K562 (cell line): ENCODE data around the gene ANXA3. TPM values are rescaled to one million over a fixed set of nuclear protein-coding genes. Genes with fewer than 3 reads are reported as not detected.

Experiments
- ATAC-seq: fragments of 200-7000 bp; cut with Tn5 transposase; 3 replicates; pipeline ENCODE4 v1.9.1; 2020; ENCODE audit warnings: moderate library complexity
- BruUV-seq: library from RNA; stranded (reverse); fragments of 400-500 nt; replicated peaks from 2 replicates; lab custom pipeline; 2021; lab: Mats Ljungman, UMichigan
- CTCF ChIA-PET: fragments of 300-600 bp; formaldehyde crosslinking; extraction: SDS; loops from one replicate; lab custom pipeline; 2021; ENCODE audit warnings: low intra/inter-chr PET ratio; lab: Yijun Ruan, JAX
- POLR2A ChIA-PET: fragments of 300-600, 350-650 bp; sonication (Branson Sonifier 250); formaldehyde crosslinking; extraction: SDS; loops from one replicate; lab custom pipeline; 2021; ENCODE audit warnings: antibody characterized with exemption, inconsistent platforms; lab: Yijun Ruan, JAX
- DNase-seq, 4 experiments: peaks; one replicate each; pipeline versions ENCODE4 v3.0.0 to v3.0.0-alpha.2; 2011 to 2018; ENCODE audit warnings: low spot score in 3 of 4, mixed read lengths in 3 of 4; ENCODE audit errors: extremely low read depth in 1 of 4
- FAIRE-seq: peaks from 2 replicates; lab custom pipeline; 2011; peaks lifted over from hg19 to GRCh38; lab: Jason Lieb, UNC
- H2AFZ ChIP-seq: 2 replicates; pipeline ENCODE4 v1.6.0; 2011; ENCODE audit warnings: low read depth, low read length, control low read depth, inconsistent platforms
- H3K27ac ChIP-seq: fragments of 200-600 bp; 3 replicates; pipeline ENCODE4 v1.8.0; 2011; ENCODE audit warnings: low read depth, mild to moderate bottlenecking, control low read depth, inconsistent platforms, low read length, moderate library complexity, mixed read lengths; ENCODE audit errors: extremely low read depth
- H3K27me3 ChIP-seq, 2 experiments: fragments of 300-600 bp in 1 of 2; 2 replicates in 1 of 2; 3 replicates in 1 of 2; pipeline versions ENCODE4 v1.6.0 to v1.8.0; 2011; ENCODE audit warnings: inconsistent platforms in 2 of 2, low read length in 2 of 2, mild to moderate bottlenecking in 1 of 2, mixed read lengths in 1 of 2, moderate library complexity in 1 of 2; ENCODE audit not compliant: control insufficient read depth in 2 of 2, insufficient read depth in 2 of 2
- H3K36me3 ChIP-seq: fragments of 300-600 bp; 3 replicates; pipeline ENCODE4 v1.8.0; 2011; ENCODE audit warnings: mild to moderate bottlenecking, low read length, inconsistent platforms; ENCODE audit not compliant: control insufficient read depth, insufficient read depth
- H3K4me1 ChIP-seq, 2 experiments: fragments of 200-600 bp in 1 of 2; replicated peaks in 1 of 2; 2 replicates in 1 of 2; 3 replicates in 1 of 2; pipeline versions ENCODE4 v1.5.1 to v1.8.0; 2011; ENCODE audit warnings: inconsistent platforms in 2 of 2, low read length in 2 of 2, mild to moderate bottlenecking in 1 of 2, mixed read lengths in 1 of 2, moderate library complexity in 1 of 2; ENCODE audit not compliant: control insufficient read depth in 2 of 2, insufficient read depth in 2 of 2
- H3K4me2 ChIP-seq: 2 replicates; pipeline ENCODE4 v1.6.1; 2011; ENCODE audit warnings: low read length, control low read depth, inconsistent platforms, mixed read lengths; ENCODE audit not compliant: insufficient read depth
- H3K4me3 ChIP-seq: fragments of 200-600 bp; sonication (generic), shearing (Covaris generic); 2 replicates; pipeline ENCODE4 v1.5.1; 2016; ENCODE audit warnings: control low read depth, inconsistent platforms
- H3K79me2 ChIP-seq: fragments of 200-600 bp; 3 replicates; pipeline ENCODE4 v1.8.0; 2011; ENCODE audit warnings: low read length, inconsistent platforms; ENCODE audit not compliant: control insufficient read depth, insufficient read depth
- H3K9ac ChIP-seq, 2 experiments: 2 replicates each; pipeline versions ENCODE4 v1.6.0 to v1.6.1; 2011; ENCODE audit warnings: low read depth in 2 of 2, low read length in 2 of 2, control low read depth in 1 of 2, inconsistent platforms in 1 of 2, mild to moderate bottlenecking in 1 of 2, mixed read lengths in 1 of 2; ENCODE audit not compliant: insufficient read depth in 1 of 2
- H3K9me1 ChIP-seq: one replicate; pipeline ENCODE4 v1.6.0; 2011; ENCODE audit warnings: inconsistent platforms, mild to moderate bottlenecking, low read length, moderate library complexity; ENCODE audit not compliant: control insufficient read depth, insufficient read depth
- H3K9me3 ChIP-seq: replicated peaks from 2 replicates; pipeline ENCODE4 v1.5.1; 2011; ENCODE audit warnings: low read depth, low read length, inconsistent platforms; ENCODE audit not compliant: control insufficient read depth, insufficient read depth
- H4K20me1 ChIP-seq: replicated peaks from 2 replicates; pipeline ENCODE4 v1.6.1; 2011; ENCODE audit warnings: low read length, inconsistent platforms, mixed read lengths; ENCODE audit not compliant: control insufficient read depth, insufficient read depth
- CTBP1 ChIP-seq: fragments of 450-650 bp; IDR thresholded peaks from 2 replicates; pipeline ENCODE4 v1.6.1; 2016; ENCODE audit warnings: borderline replicate concordance
- CXXC5 ChIP-seq: fragments of 250-450 bp; sonication (Bioruptor Pico); IDR thresholded peaks from 2 replicates; pipeline ENCODE4 v1.8.0; 2022; ENCODE audit warnings: inconsistent platforms, mild to moderate bottlenecking, moderate library complexity
- FOXA1 ChIP-seq: fragments of 450-650 bp; IDR thresholded peaks from 2 replicates; pipeline ENCODE4 v1.6.1; 2016; ENCODE audit warnings: mild to moderate bottlenecking, borderline replicate concordance
- FOXJ3 ChIP-seq: sonication (generic); formaldehyde crosslinking; IDR thresholded peaks from 2 replicates; pipeline ENCODE4 v1.4.0; 2020; ENCODE audit warnings: mild to moderate bottlenecking, missing genetic modification reagents
- JUNB ChIP-seq: fragments of 450-650 bp; formaldehyde crosslinking; conservative IDR thresholded peaks from 2 replicates; pipeline ENCODE4 v1.4.0; 2020; ENCODE audit warnings: mild to moderate bottlenecking
- RBM34 ChIP-seq: fragments of 200-400 bp; formaldehyde crosslinking; IDR thresholded peaks from 2 replicates; pipeline ENCODE4 v1.6.1; 2018; ENCODE audit warnings: low read length, borderline replicate concordance; ENCODE audit not compliant: insufficient read depth
- SAFB2 ChIP-seq: fragments of 200-400 bp; formaldehyde crosslinking; IDR thresholded peaks from 2 replicates; pipeline ENCODE4 v1.6.1; 2018; ENCODE audit warnings: borderline replicate concordance, low read length, low read depth, moderate library complexity; ENCODE audit not compliant: severe bottlenecking
- SMAD3 ChIP-seq: fragments of 450-650 bp; formaldehyde crosslinking; conservative IDR thresholded peaks from 2 replicates; pipeline ENCODE4 v1.4.0; 2020; ENCODE audit warnings: mild to moderate bottlenecking
- TGIF2 ChIP-seq: sonication (generic); formaldehyde crosslinking; IDR thresholded peaks from 2 replicates; pipeline ENCODE4 v1.8.1; 2022; ENCODE audit warnings: mild to moderate bottlenecking, missing genetic modification reagents, moderate library complexity
- TRIM28 ChIP-seq: fragments of 450-650 bp; IDR thresholded peaks from 2 replicates; pipeline ENCODE4 v1.6.1; 2017
- ZFP36 ChIP-seq: fragments of 150-350 bp; IDR thresholded peaks from 2 replicates; pipeline ENCODE4 v1.6.1; 2018; ENCODE audit warnings: low read length, low read depth; ENCODE audit not compliant: partially characterized antibody
- ZNF197 ChIP-seq: fragments of 200-800 bp; sonication (Bioruptor generic); IDR thresholded peaks from 2 replicates; pipeline ENCODE4 v1.6.1; 2016; ENCODE audit warnings: low read depth, missing genetic modification characterization, missing compliant biosample characterization
- ZNF316 ChIP-seq: fragments of 450-650 bp; IDR thresholded peaks from 2 replicates; pipeline ENCODE4 v1.6.1; 2016
- WGBS: fragments of 100-300 bp; shearing (Covaris generic); methylation state at CpG from one replicate; pipeline ENCODE4 v1.1.6; 2016; ENCODE audit warnings: low coverage, mixed read lengths; ENCODE audit not compliant: insufficient coverage; ENCODE audit errors: missing lambda C conversion rate; 5-methylcytosine and 5-hydroxymethylcytosine counted together
- in situ Hi-C: fragments of 300-500 bp; cut with MboI; formaldehyde crosslinking; loops from 4 replicates; pipeline ENCODE4 v1.15.0; 2018; ENCODE audit warnings: inconsistent platforms, mixed read lengths
- intact Hi-C: fragments of 100-400 bp; cut with micrococcal nuclease; formaldehyde crosslinking; loops from 2 replicates; pipeline ENCODE4 v1.14.2; 2022
- polyA plus RNA-seq, 8 experiments: library from polyadenylated mRNA; depleted of rRNA in 4 of 8; stranded (reverse) in 5 of 8; unstranded in 3 of 8; fragments of >200 nt; fragmentation: Nextera tagmentation in 2 of 8; fragmentation: Illumina TruSeq in 1 of 8; extraction: Ambion mirVana in 2 of 8; extraction: Trizol in 1 of 8; gene quantifications; 2 replicates each; pipeline versions ENCODE4 v1.2.1 to v1.2.3, GENCODE V29; 2011 to 2014; ENCODE audit warnings: inconsistent platforms in 1 of 8, missing spikeins in 1 of 8
- total RNA-seq, 7 experiments: library from RNA; depleted of rRNA in 6 of 7; stranded (reverse); fragments of >200 nt in 6 of 7; fragmentation: Illumina TruSeq in 2 of 7; extraction: Trizol in 2 of 7; gene quantifications; 2 replicates each; pipeline versions ENCODE4 v1.2.1 to v1.2.3, GENCODE V29; 2011 to 2021; ENCODE audit warnings: low replicate concordance in 1 of 7
- TF ChIP-seq, protein P1 (sequence below), 2 experiments: IDR thresholded peaks; 2 replicates each; pipeline ENCODE4 v1.6.1; 2012; ENCODE audit warnings: improper control_type of control experiment in 2 of 2, low read depth in 2 of 2, low read length in 2 of 2, borderline replicate concordance in 1 of 2
- TF ChIP-seq, protein P2 (sequence below): fragments of 250-450 bp; sonication (Bioruptor Pico); IDR thresholded peaks from 2 replicates; pipeline ENCODE4 v1.5.0; 2022; ENCODE audit warnings: mild to moderate bottlenecking
- TF ChIP-seq, protein P3 (sequence below): sonication (generic); formaldehyde crosslinking; IDR thresholded peaks from 2 replicates; pipeline ENCODE4 v1.8.1; 2023; ENCODE audit warnings: mild to moderate bottlenecking, missing genetic modification reagents

The ANXA3 gene
- total and polyA plus RNA-seq, 9 of the 15 experiments (the other 6 are each of a cell fraction or from before 2014, with no cell fraction given) = 6.3 to 15.5 (median 9.8) TPM

DNA sequence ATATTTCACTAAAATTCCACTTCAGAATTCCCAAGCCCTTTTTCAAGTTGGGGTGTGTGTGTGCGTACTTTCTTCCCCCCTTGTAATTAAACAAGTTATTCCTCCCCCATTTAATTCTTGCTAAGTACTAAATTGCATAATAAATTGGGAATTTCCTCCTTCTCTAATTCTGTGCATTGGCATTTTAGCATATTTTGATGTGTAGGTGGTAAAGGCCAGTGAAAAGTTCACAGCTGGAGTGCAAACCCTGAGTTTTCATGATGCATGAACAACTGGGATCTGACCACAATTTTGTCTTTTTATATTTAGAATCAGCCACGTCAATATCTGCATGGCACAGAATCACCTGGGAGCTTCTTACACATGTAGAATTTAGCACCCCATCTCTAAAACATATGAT lies 18.5 kb downstream of the ANXA3 start:
- DNase-seq (no peak), FAIRE-seq (no peak), ATAC-seq (no peak)
- TF ChIP-seq, protein P1, sequence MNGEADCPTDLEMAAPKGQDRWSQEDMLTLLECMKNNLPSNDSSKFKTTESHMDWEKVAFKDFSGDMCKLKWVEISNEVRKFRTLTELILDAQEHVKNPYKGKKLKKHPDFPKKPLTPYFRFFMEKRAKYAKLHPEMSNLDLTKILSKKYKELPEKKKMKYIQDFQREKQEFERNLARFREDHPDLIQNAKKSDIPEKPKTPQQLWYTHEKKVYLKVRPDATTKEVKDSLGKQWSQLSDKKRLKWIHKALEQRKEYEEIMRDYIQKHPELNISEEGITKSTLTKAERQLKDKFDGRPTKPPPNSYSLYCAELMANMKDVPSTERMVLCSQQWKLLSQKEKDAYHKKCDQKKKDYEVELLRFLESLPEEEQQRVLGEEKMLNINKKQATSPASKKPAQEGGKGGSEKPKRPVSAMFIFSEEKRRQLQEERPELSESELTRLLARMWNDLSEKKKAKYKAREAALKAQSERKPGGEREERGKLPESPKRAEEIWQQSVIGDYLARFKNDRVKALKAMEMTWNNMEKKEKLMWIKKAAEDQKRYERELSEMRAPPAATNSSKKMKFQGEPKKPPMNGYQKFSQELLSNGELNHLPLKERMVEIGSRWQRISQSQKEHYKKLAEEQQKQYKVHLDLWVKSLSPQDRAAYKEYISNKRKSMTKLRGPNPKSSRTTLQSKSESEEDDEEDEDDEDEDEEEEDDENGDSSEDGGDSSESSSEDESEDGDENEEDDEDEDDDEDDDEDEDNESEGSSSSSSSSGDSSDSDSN (IDR thresholded peaks at IDR 0.05; ENCODE audit: borderline replicate concordance in 1 of 2, low read depth in 2 of 2, low read length in 2 of 2) = no peak
- no peak for TF ChIP-seq ZFP36
- TF ChIP-seq FOXA1 = no peak
- TF ChIP-seq ZNF316 = no peak
- TF ChIP-seq RBM34 = no peak
- no peak for TF ChIP-seq TRIM28
- no peak for TF ChIP-seq JUNB (CRISPR knock-in tag)
- TF ChIP-seq ZNF197 = no peak
- no peak for TF ChIP-seq CXXC5
- no peak for TF ChIP-seq TGIF2 (CRISPR knock-in tag)
- TF ChIP-seq, protein P2, sequence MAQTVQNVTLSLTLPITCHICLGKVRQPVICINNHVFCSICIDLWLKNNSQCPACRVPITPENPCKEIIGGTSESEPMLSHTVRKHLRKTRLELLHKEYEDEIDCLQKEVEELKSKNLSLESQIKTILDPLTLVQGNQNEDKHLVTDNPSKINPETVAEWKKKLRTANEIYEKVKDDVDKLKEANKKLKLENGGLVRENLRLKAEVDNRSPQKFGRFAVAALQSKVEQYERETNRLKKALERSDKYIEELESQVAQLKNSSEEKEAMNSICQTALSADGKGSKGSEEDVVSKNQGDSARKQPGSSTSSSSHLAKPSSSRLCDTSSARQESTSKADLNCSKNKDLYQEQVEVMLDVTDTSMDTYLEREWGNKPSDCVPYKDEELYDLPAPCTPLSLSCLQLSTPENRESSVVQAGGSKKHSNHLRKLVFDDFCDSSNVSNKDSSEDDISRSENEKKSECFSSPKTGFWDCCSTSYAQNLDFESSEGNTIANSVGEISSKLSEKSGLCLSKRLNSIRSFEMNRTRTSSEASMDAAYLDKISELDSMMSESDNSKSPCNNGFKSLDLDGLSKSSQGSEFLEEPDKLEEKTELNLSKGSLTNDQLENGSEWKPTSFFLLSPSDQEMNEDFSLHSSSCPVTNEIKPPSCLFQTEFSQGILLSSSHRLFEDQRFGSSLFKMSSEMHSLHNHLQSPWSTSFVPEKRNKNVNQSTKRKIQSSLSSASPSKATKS (CRISPR knock-in tag) = no peak
- no peak for TF ChIP-seq SMAD3 (CRISPR knock-in tag)
- TF ChIP-seq, protein P3, sequence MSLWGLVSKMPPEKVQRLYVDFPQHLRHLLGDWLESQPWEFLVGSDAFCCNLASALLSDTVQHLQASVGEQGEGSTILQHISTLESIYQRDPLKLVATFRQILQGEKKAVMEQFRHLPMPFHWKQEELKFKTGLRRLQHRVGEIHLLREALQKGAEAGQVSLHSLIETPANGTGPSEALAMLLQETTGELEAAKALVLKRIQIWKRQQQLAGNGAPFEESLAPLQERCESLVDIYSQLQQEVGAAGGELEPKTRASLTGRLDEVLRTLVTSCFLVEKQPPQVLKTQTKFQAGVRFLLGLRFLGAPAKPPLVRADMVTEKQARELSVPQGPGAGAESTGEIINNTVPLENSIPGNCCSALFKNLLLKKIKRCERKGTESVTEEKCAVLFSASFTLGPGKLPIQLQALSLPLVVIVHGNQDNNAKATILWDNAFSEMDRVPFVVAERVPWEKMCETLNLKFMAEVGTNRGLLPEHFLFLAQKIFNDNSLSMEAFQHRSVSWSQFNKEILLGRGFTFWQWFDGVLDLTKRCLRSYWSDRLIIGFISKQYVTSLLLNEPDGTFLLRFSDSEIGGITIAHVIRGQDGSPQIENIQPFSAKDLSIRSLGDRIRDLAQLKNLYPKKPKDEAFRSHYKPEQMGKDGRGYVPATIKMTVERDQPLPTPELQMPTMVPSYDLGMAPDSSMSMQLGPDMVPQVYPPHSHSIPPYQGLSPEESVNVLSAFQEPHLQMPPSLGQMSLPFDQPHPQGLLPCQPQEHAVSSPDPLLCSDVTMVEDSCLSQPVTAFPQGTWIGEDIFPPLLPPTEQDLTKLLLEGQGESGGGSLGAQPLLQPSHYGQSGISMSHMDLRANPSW (CRISPR knock-in tag) = no peak
- TF ChIP-seq FOXJ3 (CRISPR knock-in tag) = no peak
- no peak for TF ChIP-seq SAFB2
- no peak for TF ChIP-seq CTBP1
- peaks cover 0 to 4% of the 10 kb centered on the region in 2 experiments; a peak in 2 of 5 replicates for H3K4me1 ChIP-seq
- H3K9ac ChIP-seq = no peak overlapping the region
- H3K4me3 ChIP-seq = no peak overlapping the region
- no peak overlapping the region for H3K27ac ChIP-seq
- H3K9me1 ChIP-seq = no peaks in the 10 kb centered on the region
- no peaks in the 10 kb centered on the region for H3K36me3 ChIP-seq
- 28% methylated on average over 2 of the region's 2 CpGs for WGBS
- no peaks in the 10 kb centered on the region for H3K27me3 ChIP-seq
- no TSS peak for BruUV-seq
- intact Hi-C loops (no loop called here), in situ Hi-C loops (no loop called here)
- H4K20me1 ChIP-seq = no peaks in the 10 kb centered on the region
- no peak overlapping the region for H2AFZ ChIP-seq
- ChIA-PET CTCF (no interaction called here), POLR2A (no interaction called here)
- H3K79me2 ChIP-seq = no peaks in the 10 kb centered on the region
- H3K9me3 ChIP-seq = no peaks in the 10 kb centered on the region
- H3K4me2 ChIP-seq = no peak overlapping the region
